GM18520 (cell line): Measurements from ENCODE around the gene LYPD6.
"Not testable (repeated sequence)": the region's sequence is repeated elsewhere in the genome, so short reads cannot be mapped to it uniquely, and the experiment has no call there.

Experiments used
- ATAC-seq: cut with Tn5 transposase; IDR thresholded peaks from one replicate; pipeline ENCODE4 v1.9.1; 2021; ENCODE audit not compliant: unreplicated experiment

Gene LYPD6

GRCh38 chr2:149330127-149331022 lies at the start of gene LYPD6:
Gene LYPD6, plus strand, starts transcription at chr2:149330587. Its CDS starts 107,122 bp downstream, at chr2:149437709.
- no peak for ATAC-seq

- no peak for ATAC-seq
These were observed 48.9 kb upstream of the LYPD6 start for GRCh38 chr2:149281441-149281840.

- ATAC-seq, result no peak
These were observed 39.7 kb upstream of the LYPD6 start for GRCh38 chr2:149290662-149291061.

- no peak for ATAC-seq
These were observed 38.5 kb upstream of the LYPD6 start for GRCh38 chr2:149291881-149292280.

- ATAC-seq, result no peak
These were observed 34.4 kb upstream of the LYPD6 start for GRCh38 chr2:149296031-149296430.

- ATAC-seq, result no peak
These were observed 23.4 kb upstream of the LYPD6 start for GRCh38 chr2:149307014-149307413.

GRCh38 chr2:149310349-149310748 lies 20.0 kb upstream of the LYPD6 start:
- ATAC-seq, result no peak

- ATAC-seq, result no peak
These were observed 18.3 kb upstream of the LYPD6 start for GRCh38 chr2:149312039-149312438.

GRCh38 chr2:149313512-149313972 lies 16.8 kb upstream of the LYPD6 start:
- ATAC-seq, result peak; percentile 86

GRCh38 chr2:149314687-149315086 lies 15.7 kb upstream of the LYPD6 start:
- no peak for ATAC-seq

GRCh38 chr2:149315461-149315860 lies 14.9 kb upstream of the LYPD6 start:
- no peak for ATAC-seq

GRCh38 chr2:149318566-149318965 lies 11.8 kb upstream of the LYPD6 start:
- not testable (repeated sequence) for ATAC-seq

GRCh38 chr2:149320362-149320761 lies 10.0 kb upstream of the LYPD6 start:
- no peak for ATAC-seq

GRCh38 chr2:149329068-149329467 lies 1.3 kb upstream of the LYPD6 start:
- no peak for ATAC-seq

GRCh38 chr2:149329489-149330126 lies 779 bp upstream of the LYPD6 start:
- ATAC-seq, result no peak

- ATAC-seq, result no peak
These were observed 625 bp downstream of the LYPD6 start for GRCh38 chr2:149331023-149331400.

GRCh38 chr2:149332364-149332763 lies 2.0 kb downstream of the LYPD6 start:
- ATAC-seq, result no peak

GRCh38 chr2:149333636-149334035 lies 3.2 kb downstream of the LYPD6 start:
- ATAC-seq, result no peak

- no peak for ATAC-seq
These were observed 3.8 kb downstream of the LYPD6 start for GRCh38 chr2:149334156-149334555.

- no peak for ATAC-seq
These were observed 8.9 kb downstream of the LYPD6 start for GRCh38 chr2:149339324-149339723.

- no peak for ATAC-seq
These were observed 12.1 kb downstream of the LYPD6 start for GRCh38 chr2:149342509-149342908.

- no peak for ATAC-seq
These were observed 13.7 kb downstream of the LYPD6 start for GRCh38 chr2:149344105-149344504.
